Stimulated activated CD8-positive, alpha-beta memory T cell treated with anti-CD3 and anti-CD28 coated beads, Interleukin-12 subunit alpha, Interleukin-12 subunit beta, amount 100 ng/mL, for 4 hours (primary cell): ENCODE data around the gene ADRA2B.

ENCODE experiments used
- DNase-seq: peaks from one replicate; pipeline ENCODE4 v3.0.0-alpha.2; 2020; ENCODE audit warnings: low read depth

Gene ADRA2B

GRCh38 chr2:96105152-96105915 lies 11.0 kb downstream of the ADRA2B start:
- no peak for DNase-seq

DNA sequence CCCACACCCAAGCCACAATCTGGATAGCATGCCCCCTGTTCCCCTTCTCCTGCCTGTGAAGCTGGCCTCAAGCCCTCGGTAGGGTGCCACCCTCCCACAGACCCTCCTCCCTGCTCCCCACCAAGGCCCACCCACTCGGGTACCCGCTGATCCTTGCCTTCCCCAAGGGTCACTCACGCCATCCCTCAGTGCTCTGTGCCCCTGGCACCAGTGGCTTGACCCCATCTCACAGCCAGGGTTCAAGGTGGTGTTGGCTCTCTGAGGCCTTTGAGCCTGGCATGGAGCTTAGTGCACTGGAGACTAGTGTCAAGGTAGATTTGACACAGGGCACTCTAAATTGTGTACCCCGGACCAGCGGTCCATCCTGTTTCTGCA lies 11.9 kb downstream of the ADRA2B start:
- DNase-seq = no peak

DNA sequence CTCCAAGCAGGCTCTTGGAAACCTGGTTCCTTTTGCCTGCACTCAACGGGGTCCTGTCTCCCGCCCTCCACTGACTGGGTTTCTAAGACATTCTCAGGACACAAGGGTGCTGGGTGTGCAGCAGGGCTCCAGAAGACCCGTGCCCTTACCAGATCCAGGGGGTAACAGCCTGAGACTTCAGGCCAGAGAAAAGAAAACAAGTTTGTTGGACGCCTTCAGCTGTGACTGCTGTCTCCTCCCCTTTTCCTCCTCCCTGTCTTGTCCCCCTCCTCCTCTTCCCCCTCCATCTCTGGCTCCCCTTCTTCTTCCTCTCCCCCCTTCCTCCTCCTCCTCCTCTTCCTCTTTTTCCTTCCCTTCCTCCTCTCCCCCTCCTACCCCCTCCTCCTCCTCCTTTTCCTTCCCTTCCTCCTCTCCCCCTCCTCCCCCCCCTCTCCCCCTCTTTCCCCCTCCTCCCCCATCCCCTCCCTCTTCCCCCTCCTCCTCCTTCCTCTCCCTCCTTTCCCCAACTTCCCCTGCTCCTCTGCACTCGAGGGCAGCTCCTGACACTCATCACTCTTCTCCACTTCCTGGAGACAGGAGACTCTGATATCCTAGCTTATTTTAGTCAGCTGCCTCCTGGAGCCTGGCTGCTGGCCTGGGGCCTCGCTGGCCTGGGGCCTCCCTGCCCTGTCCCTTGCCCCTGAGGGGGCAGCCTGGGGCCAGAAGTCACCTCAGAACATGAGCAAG lies 12.4 kb downstream of the ADRA2B start:
- no peak for DNase-seq

- no peak for DNase-seq
Observed at GRCh38 chr2:96103187-96103601, 13.2 kb downstream of the ADRA2B start.

DNA sequence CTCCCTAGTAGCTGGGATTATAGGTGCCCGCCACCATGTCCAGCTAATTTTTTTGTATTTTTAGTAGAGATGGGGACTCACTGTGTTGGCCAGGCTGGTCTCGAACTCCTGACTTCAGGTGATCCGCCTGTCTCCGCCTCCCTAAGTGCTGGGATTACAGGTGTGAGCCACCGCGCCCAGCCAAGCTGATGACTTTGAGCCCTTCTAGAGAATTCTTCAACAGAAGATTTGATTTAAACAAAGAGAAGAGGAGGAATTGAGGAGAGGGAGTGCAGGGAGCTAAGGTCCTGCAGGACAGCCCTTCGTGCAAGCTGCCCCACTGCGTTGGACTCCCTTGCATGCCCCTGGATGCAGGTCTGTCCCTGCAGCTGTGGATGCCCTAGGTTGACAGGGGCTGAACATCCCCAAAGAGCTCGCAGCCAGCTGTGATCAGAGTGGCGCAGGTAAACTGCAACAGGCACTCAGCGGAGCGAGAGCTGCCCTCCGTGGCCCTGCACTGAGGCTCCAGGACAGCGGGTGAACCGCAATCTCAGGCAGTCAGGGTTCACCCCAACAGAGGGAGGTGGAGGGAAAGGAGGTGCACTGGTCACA lies 13.7 kb downstream of the ADRA2B start:
- DNase-seq = no peak

- DNase-seq = no peak
Observed at GRCh38 chr2:96100893-96101304, 15.5 kb downstream of the ADRA2B start.

DNA sequence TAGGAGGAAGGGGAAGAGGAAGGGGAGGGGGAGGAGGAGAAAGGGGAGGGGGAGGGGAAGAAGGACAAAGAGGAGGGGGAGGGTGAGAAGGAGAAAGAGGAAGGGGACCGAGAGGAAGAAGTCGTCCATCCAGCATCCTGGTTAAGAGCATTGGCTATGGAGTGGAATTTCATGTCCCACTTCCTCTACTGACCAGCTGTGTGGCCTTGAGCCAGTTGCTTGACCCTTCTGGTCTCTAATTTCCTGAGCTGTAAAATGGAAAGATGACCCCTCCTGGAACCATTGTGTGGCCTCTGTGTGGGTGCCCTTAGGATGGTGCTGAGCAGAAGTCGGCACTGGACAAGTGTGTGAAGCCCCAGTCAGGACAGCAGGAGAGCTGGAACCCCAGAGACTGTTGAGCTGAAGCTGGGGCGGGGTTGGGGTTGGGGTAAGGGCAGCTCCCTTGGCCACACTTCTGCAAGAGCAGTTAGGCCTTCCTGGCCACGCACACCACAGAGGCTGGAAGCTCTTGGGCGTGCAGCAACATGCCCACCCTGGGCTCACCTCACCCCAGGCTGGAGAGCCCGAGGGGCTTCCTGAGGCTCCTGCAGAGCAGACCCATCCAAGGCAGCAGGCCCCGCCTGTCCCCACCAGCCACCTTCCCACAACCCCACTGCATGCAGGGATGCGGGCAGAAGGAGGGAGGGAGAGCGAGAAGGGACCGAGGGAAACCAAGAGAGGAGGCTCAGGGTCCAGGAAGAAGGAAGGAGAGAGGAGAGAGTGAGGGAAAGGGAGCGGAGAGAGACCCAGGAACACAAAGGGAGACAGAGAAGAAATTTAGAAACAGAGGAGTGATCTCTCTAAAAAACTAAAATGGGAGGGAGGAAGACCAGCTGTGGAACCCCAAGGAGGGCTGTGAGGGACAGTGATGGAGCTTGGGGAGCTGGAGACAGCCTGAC lies 16.2 kb downstream of the ADRA2B start:
- DNase-seq = no peak

DNA sequence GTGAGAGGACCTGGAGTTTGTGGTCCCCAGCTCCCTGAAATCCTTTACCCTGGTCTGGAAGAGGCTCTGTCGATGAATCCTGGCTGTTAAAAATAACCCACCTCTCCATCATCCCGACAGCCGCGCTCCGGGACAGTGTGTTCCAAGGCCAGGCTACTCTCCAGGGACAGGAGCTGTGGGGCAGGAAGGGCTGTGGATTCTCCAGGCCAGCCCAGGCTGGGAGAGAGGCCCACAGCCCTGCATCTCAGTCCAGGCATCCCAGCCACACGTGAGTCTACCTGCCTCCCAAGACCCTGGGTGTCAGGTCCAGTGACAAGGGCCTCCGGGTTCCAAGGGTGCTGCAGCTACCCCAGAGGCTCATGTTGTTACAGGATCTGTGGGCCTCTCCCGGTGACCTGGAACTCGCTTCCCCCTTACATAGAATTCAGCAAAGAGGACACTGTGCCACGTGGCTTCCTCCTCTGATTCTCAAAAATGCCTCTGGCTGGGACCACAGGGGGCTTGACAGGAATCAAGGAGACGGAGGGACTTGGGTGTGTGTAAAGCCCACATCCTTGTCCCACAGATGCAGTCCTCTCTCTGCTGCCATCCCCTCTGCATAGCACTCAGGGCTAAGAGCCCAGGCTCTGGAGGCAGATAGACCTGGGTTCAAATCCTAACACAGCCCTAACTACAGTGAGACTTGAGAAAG lies 17.3 kb downstream of the ADRA2B start:
- no peak for DNase-seq

DNA sequence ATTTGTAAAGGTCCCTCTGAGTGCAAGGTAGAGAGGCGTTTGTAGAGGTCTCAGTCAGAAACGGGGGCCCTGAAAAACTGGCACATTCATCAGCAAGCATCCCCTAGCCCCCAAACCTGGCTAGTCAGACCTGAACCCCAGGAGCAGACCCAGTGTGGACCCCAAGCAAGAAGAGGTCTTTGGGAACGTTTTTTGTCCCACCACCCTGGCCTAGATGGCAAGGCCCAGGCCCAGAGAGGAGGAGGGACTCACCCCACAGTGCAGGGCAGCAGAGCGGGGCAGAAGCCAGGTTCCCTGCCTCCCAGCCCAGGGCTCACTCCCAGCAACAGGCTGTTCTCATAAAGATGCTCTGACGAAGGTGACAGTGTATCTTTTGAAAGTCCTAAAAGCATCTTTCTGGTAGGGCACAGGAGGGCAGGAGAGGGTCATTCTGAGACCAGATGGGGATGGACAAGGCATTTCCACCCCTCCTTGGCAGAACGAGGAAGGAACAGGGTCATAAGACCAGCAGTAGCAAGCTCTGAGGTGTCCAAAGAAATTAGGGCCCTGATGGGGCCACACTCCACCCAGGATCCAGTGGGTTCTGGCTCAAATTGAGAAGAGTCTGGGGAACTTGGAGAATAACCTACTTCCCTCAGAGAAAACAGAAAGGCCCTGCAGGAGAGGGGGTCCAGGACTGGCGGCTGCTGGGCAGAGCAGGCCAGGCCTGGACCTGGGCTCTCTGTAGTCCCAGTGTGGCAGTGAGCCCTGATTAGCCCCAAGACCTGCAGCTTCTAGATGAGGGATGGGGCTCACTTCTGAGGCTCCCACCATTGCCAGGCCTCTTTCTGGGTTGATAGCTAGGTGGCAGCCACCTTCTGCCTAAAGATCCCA lies 18.2 kb downstream of the ADRA2B start:
- no peak for DNase-seq

GRCh38 chr2:96097441-96097840 lies 18.9 kb downstream of the ADRA2B start:
- no peak for DNase-seq

- no peak for DNase-seq
Observed at GRCh38 chr2:96095116-96095636, 21.2 kb downstream of the ADRA2B start.

GRCh38 chr2:96093528-96093927 lies 22.8 kb downstream of the ADRA2B start:
- no peak for DNase-seq

GRCh38 chr2:96092951-96093350 lies 23.4 kb downstream of the ADRA2B start:
- DNase-seq = no peak

GRCh38 chr2:96092573-96092877 lies 23.8 kb downstream of the ADRA2B start:
- DNase-seq = no peak

DNA sequence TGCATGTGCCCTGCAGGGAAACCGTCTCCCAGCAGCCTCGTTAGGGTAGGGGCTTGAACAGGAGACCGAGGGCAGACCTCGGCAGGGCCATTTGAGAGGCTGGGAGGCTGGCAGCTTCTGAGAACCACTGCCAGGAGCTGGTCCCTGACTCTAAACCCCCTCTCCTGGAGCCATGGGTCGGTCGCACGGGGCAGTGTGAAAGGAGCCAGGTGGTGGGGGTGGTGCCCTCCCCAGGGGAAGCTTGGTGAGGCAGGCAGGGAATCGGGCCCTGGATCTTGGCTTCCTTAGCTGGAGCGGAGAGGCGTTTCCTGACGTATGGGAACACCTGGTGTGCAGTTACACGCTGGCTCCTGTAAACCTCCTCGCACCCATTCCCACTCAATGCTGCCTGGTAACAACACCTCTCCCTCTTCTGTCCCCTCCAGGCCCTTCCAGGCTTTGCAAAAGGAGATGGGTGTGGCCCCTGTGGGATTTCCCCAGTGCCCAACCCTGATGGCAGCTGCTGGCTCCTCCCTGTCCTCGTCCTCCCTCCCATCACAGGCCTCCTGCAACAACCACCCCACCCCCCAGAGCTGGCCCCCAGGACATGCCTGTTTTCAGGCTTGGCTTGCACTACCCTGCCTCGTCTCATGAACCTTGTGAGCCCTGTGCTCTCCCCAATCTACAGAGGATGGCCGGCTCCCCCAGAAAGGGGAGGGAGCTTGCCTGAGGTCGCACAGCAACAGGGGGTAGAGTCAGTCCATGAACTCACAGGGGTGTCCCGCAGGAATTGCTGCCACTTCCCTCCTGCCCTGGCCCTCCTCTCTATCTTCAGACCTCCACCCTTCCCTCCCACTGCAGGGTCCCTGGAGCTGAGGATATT lies 24.4 kb downstream of the ADRA2B start:
- DNase-seq = no peak

DNA sequence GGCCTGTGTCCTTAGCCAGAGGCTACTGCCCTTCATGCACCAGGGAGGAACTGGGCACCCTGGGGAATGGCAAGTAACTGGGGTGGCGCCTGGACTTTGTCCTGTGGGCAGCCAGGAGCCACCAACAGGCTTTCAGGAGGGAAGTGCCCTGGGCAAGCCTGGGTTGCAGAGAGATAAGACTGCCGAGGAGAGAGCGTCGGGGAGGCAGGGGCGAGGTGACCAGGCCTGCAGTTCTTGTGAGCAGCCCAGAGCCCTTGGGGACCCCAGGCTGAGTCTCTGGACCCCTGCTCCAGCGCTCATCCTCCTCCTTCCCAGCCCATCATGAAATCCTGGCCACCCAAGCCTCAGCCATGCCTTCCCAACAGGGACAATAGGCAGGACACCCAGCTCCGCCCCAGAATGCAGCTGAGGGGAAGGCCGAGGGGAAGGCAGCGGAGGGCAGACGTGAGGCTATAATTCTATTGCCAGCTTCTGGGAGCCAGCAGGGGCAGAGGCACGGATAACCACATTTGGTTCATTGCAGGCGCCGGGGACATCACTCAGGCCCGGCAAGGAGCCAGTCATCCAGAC lies 25.1 kb downstream of the ADRA2B start:
- no peak for DNase-seq

GRCh38 chr2:96090196-96090926 lies 26.0 kb downstream of the ADRA2B start:
- no peak for DNase-seq
